Endometrial microvascular endothelial cells (primary cell): Measurements from ENCODE around the gene ASTN1. TPM values are rescaled to one million over a fixed set of nuclear protein-coding genes. Genes with fewer than 3 reads are reported as not detected.

Source experiments
- in situ Hi-C: cut with HindIII; loops from 2 replicates; pipeline ENCODE4 v1.10.0; 2017; ENCODE audit warnings: low sequenced_read_pairs, low pct_unique_long_range_greater_than_20kb; ENCODE audit errors: inconsistent ontology term
- total RNA-seq: library from RNA; depleted of rRNA; stranded (reverse); fragments of >200 nt; gene quantifications from one replicate; pipeline ENCODE4 v1.2.3, GENCODE V29; 2015; ENCODE audit errors: inconsistent ontology term

The ASTN1 gene
- total RNA-seq, 1 donor from 2014 or later, result not detected

- in situ Hi-C loops, result no loop called here
These were observed 154.2 kb downstream of the ASTN1 start for GRCh38 chr1:177010211-177010825.

- in situ Hi-C loops, result no loop called here
These were observed 155.9 kb downstream of the ASTN1 start for GRCh38 chr1:177008653-177009052.

- in situ Hi-C loops, result no loop called here
These were observed 156.9 kb downstream of the ASTN1 start for GRCh38 chr1:177007437-177008161.

GRCh38 chr1:177002891-177003290 is 161.6 kb downstream of the ASTN1 start:
- in situ Hi-C loops, result no loop called here

GRCh38 chr1:177001556-177001955 is 163.0 kb downstream of the ASTN1 start:
- in situ Hi-C loops, result no loop called here

GRCh38 chr1:176998183-176998795 is 166.2 kb downstream of the ASTN1 start:
- in situ Hi-C loops, result no loop called here

- in situ Hi-C loops, result no loop called here
These were observed 167.9 kb downstream of the ASTN1 start for GRCh38 chr1:176996456-176997090.

- in situ Hi-C loops, result no loop called here
These were observed 169.4 kb downstream of the ASTN1 start for GRCh38 chr1:176994931-176995596.

- in situ Hi-C loops, result no loop called here
These were observed 170.9 kb downstream of the ASTN1 start for GRCh38 chr1:176993587-176993986.

GRCh38 chr1:176989754-176990153 is 174.8 kb downstream of the ASTN1 start:
- in situ Hi-C loops, result no loop called here

GRCh38 chr1:176989023-176989422 is 175.5 kb downstream of the ASTN1 start:
- in situ Hi-C loops, result no loop called here

GRCh38 chr1:176987016-176987415 is 177.5 kb downstream of the ASTN1 start:
- in situ Hi-C loops, result no loop called here

GRCh38 chr1:176983731-176984130 is 180.8 kb downstream of the ASTN1 start:
- in situ Hi-C loops, result no loop called here

GRCh38 chr1:176976771-176977170 is 187.7 kb downstream of the ASTN1 start:
- in situ Hi-C loops, result no loop called here

GRCh38 chr1:176976225-176976624 is 188.3 kb downstream of the ASTN1 start:
- in situ Hi-C loops, result no loop called here

GRCh38 chr1:176964687-176965086 is 199.8 kb downstream of the ASTN1 start:
- in situ Hi-C loops, result no loop called here

- in situ Hi-C loops, result no loop called here
These were observed 201.3 kb downstream of the ASTN1 start for GRCh38 chr1:176963181-176963580.

- in situ Hi-C loops, result no loop called here
These were observed 202.8 kb downstream of the ASTN1 start for GRCh38 chr1:176961678-176962077.

- in situ Hi-C loops, result no loop called here
These were observed 205.2 kb downstream of the ASTN1 start for GRCh38 chr1:176959191-176959820.
